HepG2 (cell line): ENCODE data around the gene NR4A2. TPM values are rescaled to one million over a fixed set of nuclear protein-coding genes. Genes with fewer than 3 reads are reported as not detected.

Experiments used
- ATAC-seq: fragments of 200-7000 bp; cut with Tn5 transposase; 3 replicates; pipeline ENCODE4 v1.9.1; 2020; ENCODE audit warnings: mild to moderate bottlenecking, moderate library complexity
- BruUV-seq: library from RNA; stranded (reverse); fragments of 400-500 nt; replicated peaks from 2 replicates; lab custom pipeline; 2021; lab: Mats Ljungman, UMichigan
- CTCF ChIA-PET: fragments of 300-600 bp; formaldehyde crosslinking; extraction: SDS; loops from one replicate; lab custom pipeline; 2021; ENCODE audit warnings: low total read pairs, inconsistent platforms, low intra/inter-chr PET ratio; lab: Yijun Ruan, JAX
- POLR2A ChIA-PET: fragments of 350-600 bp; sonication (Branson Sonifier 250); formaldehyde crosslinking; loops from one replicate; lab custom pipeline; 2020; ENCODE audit warnings: antibody characterized with exemption, inconsistent platforms; lab: Yijun Ruan, JAX
- DNase-seq: peaks from one replicate; pipeline ENCODE4 v3.0.0-alpha.2; 2015; ENCODE audit warnings: low spot score
- FAIRE-seq: peaks from 3 replicates; lab custom pipeline; 2011; peaks lifted over from hg19 to GRCh38; lab: Jason Lieb, UNC
- H2AFZ ChIP-seq: one replicate; pipeline ENCODE4 v1.6.1; 2011; ENCODE audit warnings: low read length, inconsistent platforms
- H3K27ac ChIP-seq: fragments of 300-600 bp; 3 replicates; pipeline ENCODE4 v1.8.0; 2011; ENCODE audit warnings: mixed run types, mild to moderate bottlenecking, mixed read lengths, low read length, inconsistent platforms; ENCODE audit not compliant: insufficient read depth; ENCODE audit errors: extremely low read length
- H3K27me3 ChIP-seq, 2 experiments: fragments of 200-600 bp in 1 of 2; 2 replicates in 1 of 2; 3 replicates in 1 of 2; pipeline versions ENCODE4 v1.6.0 to v1.8.0; 2011; ENCODE audit warnings: low read length in 2 of 2, mild to moderate bottlenecking in 2 of 2, moderate library complexity in 2 of 2, inconsistent platforms in 1 of 2; ENCODE audit not compliant: insufficient read depth in 2 of 2, control insufficient read depth in 1 of 2
- H3K36me3 ChIP-seq, 2 experiments: fragments of 200-600 bp in 1 of 2; replicated peaks in 1 of 2; 2 replicates in 1 of 2; 3 replicates in 1 of 2; pipeline versions ENCODE4 v1.5.1 to v1.8.0; 2011; ENCODE audit warnings: low read length in 2 of 2, inconsistent platforms in 1 of 2; ENCODE audit not compliant: insufficient read depth in 2 of 2, control insufficient read depth in 1 of 2
- H3K4me1 ChIP-seq: 2 replicates; pipeline ENCODE4 v1.5.1; 2012; ENCODE audit warnings: low read length, inconsistent platforms; ENCODE audit not compliant: insufficient read depth
- H3K4me2 ChIP-seq: 2 replicates; pipeline ENCODE4 v1.6.0; 2011; ENCODE audit warnings: low read depth, low read length, inconsistent platforms
- H3K4me3 ChIP-seq, 3 experiments: fragments of 200-600 bp in 1 of 3; sonication (generic), shearing (Covaris generic) in 1 of 3; replicated peaks in 1 of 3; 2 replicates each; pipeline ENCODE4 v1.5.1; 2011 to 2016; ENCODE audit warnings: low read length in 3 of 3, inconsistent platforms in 2 of 3, low read depth in 2 of 3, mild to moderate bottlenecking in 2 of 3, control low read depth in 1 of 3, mixed read lengths in 1 of 3; ENCODE audit not compliant: insufficient read depth in 1 of 3
- H3K79me2 ChIP-seq: one replicate; pipeline ENCODE4 v1.6.1; 2011; ENCODE audit warnings: low read length, inconsistent platforms; ENCODE audit not compliant: insufficient read depth
- H3K9ac ChIP-seq: 2 replicates; pipeline ENCODE4 v1.6.0; 2011; ENCODE audit warnings: mild to moderate bottlenecking, low read depth, low read length, inconsistent platforms; ENCODE audit not compliant: insufficient read depth
- H3K9me3 ChIP-seq: 2 replicates; pipeline ENCODE4 v1.5.1; 2012; ENCODE audit warnings: mild to moderate bottlenecking, low read length
- H4K20me1 ChIP-seq: 2 replicates; pipeline ENCODE4 v1.6.0; 2011; ENCODE audit warnings: inconsistent platforms, mild to moderate bottlenecking, low read length, moderate library complexity; ENCODE audit not compliant: insufficient read depth
- ARID5B ChIP-seq: IDR thresholded peaks from 2 replicates; pipeline ENCODE4 v1.4.0; 2020; ENCODE audit warnings: mild to moderate bottlenecking, missing genetic modification reagents
- CEBPG ChIP-seq: IDR thresholded peaks from 2 replicates; pipeline ENCODE4 v1.6.1; 2016
- DR1 ChIP-seq: sonication (generic); formaldehyde crosslinking; IDR thresholded peaks from 2 replicates; pipeline ENCODE4 v1.8.0; 2021; ENCODE audit warnings: mild to moderate bottlenecking, missing genetic modification reagents, inconsistent platforms
- FOXJ3 ChIP-seq: sonication (generic); formaldehyde crosslinking; IDR thresholded peaks from 2 replicates; pipeline ENCODE4 v1.4.0; 2020; ENCODE audit warnings: missing genetic modification reagents, mild to moderate bottlenecking, borderline replicate concordance
- HNF4A ChIP-seq: sonication (generic); formaldehyde crosslinking; IDR thresholded peaks from 2 replicates; pipeline ENCODE4 v1.4.0; 2020; ENCODE audit warnings: missing genetic modification reagents
- HNF4G ChIP-seq, 2 experiments: sonication (generic) in 1 of 2; formaldehyde crosslinking in 1 of 2; IDR thresholded peaks; 2 replicates each; pipeline versions ENCODE4 v1.4.0 to v1.6.1; 2011 to 2020; ENCODE audit warnings: borderline replicate concordance in 2 of 2, low read depth in 2 of 2, mild to moderate bottlenecking in 2 of 2, low read length in 1 of 2, missing genetic modification reagents in 1 of 2, moderate library complexity in 1 of 2
- NFIC ChIP-seq: IDR thresholded peaks from 2 replicates; pipeline ENCODE4 v1.6.1; 2012; ENCODE audit warnings: mild to moderate bottlenecking, low read length, inconsistent platforms
- PAXIP1 ChIP-seq: sonication (generic); formaldehyde crosslinking; conservative IDR thresholded peaks from 2 replicates; pipeline ENCODE4 v1.4.0; 2020; ENCODE audit warnings: mild to moderate bottlenecking, missing genetic modification reagents, moderate library complexity
- PREB ChIP-seq: sonication (generic); formaldehyde crosslinking; IDR thresholded peaks from 2 replicates; pipeline ENCODE4 v1.4.0; 2020; ENCODE audit warnings: missing genetic modification reagents
- SAFB2 ChIP-seq: sonication (generic); formaldehyde crosslinking; IDR thresholded peaks from 2 replicates; pipeline ENCODE4 v1.5.1; 2020; ENCODE audit warnings: missing genetic modification reagents, low read depth, mild to moderate bottlenecking, borderline replicate concordance
- SOX5 ChIP-seq: IDR thresholded peaks from 2 replicates; pipeline ENCODE4 v1.6.1; 2016; ENCODE audit warnings: borderline replicate concordance
- SOX6 ChIP-seq, 2 experiments: fragments of 450-650 bp in 1 of 2; sonication (generic) in 1 of 2; formaldehyde crosslinking in 1 of 2; IDR thresholded peaks; 2 replicates each; pipeline versions ENCODE4 v1.4.0 to v1.6.1; 2017 to 2020; ENCODE audit warnings: antibody characterized with exemption in 1 of 2, mild to moderate bottlenecking in 1 of 2, missing genetic modification reagents in 1 of 2
- XBP1 ChIP-seq: sonication (generic); formaldehyde crosslinking; IDR thresholded peaks from 2 replicates; pipeline ENCODE4 v1.5.0; 2020; ENCODE audit warnings: missing genetic modification reagents
- ZBTB3 ChIP-seq: sonication (generic); formaldehyde crosslinking; IDR thresholded peaks from 2 replicates; pipeline ENCODE4 v1.4.0; 2020; ENCODE audit warnings: low read depth, mild to moderate bottlenecking, moderate library complexity, missing genetic modification reagents, borderline replicate concordance
- ZNF335 ChIP-seq: sonication (generic); formaldehyde crosslinking; IDR thresholded peaks from 2 replicates; pipeline ENCODE4 v1.4.0; 2020; ENCODE audit warnings: missing genetic modification reagents
- ZNF660 ChIP-seq: sonication (generic); formaldehyde crosslinking; IDR thresholded peaks from 2 replicates; pipeline ENCODE4 v1.5.1; 2020; ENCODE audit warnings: mild to moderate bottlenecking, low read depth, missing genetic modification reagents, borderline replicate concordance
- ZNF7 ChIP-seq: IDR thresholded peaks from 2 replicates; pipeline ENCODE4 v1.6.1; 2016; ENCODE audit warnings: missing biosample characterization, missing genetic modification reagents
- WGBS: methylation state at CpG from one replicate; pipeline ENCODE4 v1.1.6; 2017; ENCODE audit warnings: low lambda C conversion rate; 5-methylcytosine and 5-hydroxymethylcytosine counted together
- in situ Hi-C: cut with HindIII; loops from 2 replicates; pipeline ENCODE4 v1.10.0; 2017; ENCODE audit warnings: low pct_unique_long_range_greater_than_20kb; ENCODE audit not compliant: extremely low pct_ligation_motif_present
- intact Hi-C: fragments of 100-400 bp; cut with micrococcal nuclease; formaldehyde crosslinking; loops from one replicate; pipeline ENCODE4 v1.10.0; 2022; ENCODE audit not compliant: unreplicated experiment
- polyA plus RNA-seq, 8 experiments: library from polyadenylated mRNA; depleted of rRNA in 3 of 8; stranded (reverse) in 7 of 8; unstranded in 1 of 8; fragments of >200 nt; fragmentation: Illumina TruSeq in 4 of 8; extraction: Trizol in 4 of 8; gene quantifications; 2 replicates each; pipeline versions ENCODE4 v1.2.1 to v1.2.3, GENCODE V29; 2011 to 2016; ENCODE audit warnings: low read depth in 4 of 8, missing spikeins in 1 of 8, mixed read lengths in 1 of 8; ENCODE audit not compliant: insufficient read depth in 1 of 8
- total RNA-seq, 5 experiments: library from RNA; depleted of rRNA; stranded (reverse); fragments of >200 nt; fragmentation: Illumina TruSeq; extraction: Trizol; gene quantifications; 2 replicates each; pipeline ENCODE4 v1.2.3, GENCODE V29; 2016; ENCODE audit warnings: low read depth in 1 of 5

Gene NR4A2
- total and polyA plus RNA-seq, 2 of the 13 experiments (the other 11 are each of a cell fraction or from before 2014, with no cell fraction given): not detected

- CTCF ChIA-PET: no interaction called here
- 0% methylated on average over 1 of the region's 1 CpG for WGBS
- no peak for TF ChIP-seq ZNF335 (CRISPR knock-in tag)
- TF ChIP-seq SAFB2 (CRISPR knock-in tag): no peak
- peak; percentile 51; the same call in 1 of the 2 replicates for TF ChIP-seq ARID5B (CRISPR knock-in tag)
- no peak for TF ChIP-seq ZBTB3 (CRISPR knock-in tag)
- TF ChIP-seq CEBPG (CRISPR knock-in tag): peak; percentile 32
- no peak for TF ChIP-seq PREB (CRISPR knock-in tag)
- TF ChIP-seq ZNF660: no peak
- TF ChIP-seq DR1 (CRISPR knock-in tag): no peak
- TF ChIP-seq SOX5 (CRISPR knock-in tag): no peak
- TF ChIP-seq ZNF7 (CRISPR knock-in tag): no peak
- 0 out of 2 replicates have a peak, but pooled peaks have one; percentile 32 for TF ChIP-seq PAXIP1
- TF ChIP-seq HNF4A (CRISPR knock-in tag): peak; percentile 91
- no peak for TF ChIP-seq XBP1 (CRISPR knock-in tag)
- peak; percentile 76 for TF ChIP-seq HNF4G (IDR thresholded peaks at IDR 0.05; ENCODE audit: borderline replicate concordance, low read depth, low read length)
- TF ChIP-seq HNF4G (CRISPR knock-in tag; IDR thresholded peaks at IDR 0.05; ENCODE audit: borderline replicate concordance, low read depth): no peak
- no peak for TF ChIP-seq SOX6 (IDR thresholded peaks at IDR 0.05)
- TF ChIP-seq SOX6 (CRISPR knock-in tag; IDR thresholded peaks at IDR 0.05): peak; percentile 30; the same call in 1 of the 2 replicates
- peak; percentile 61; the same call in 1 of the 2 replicates for TF ChIP-seq FOXJ3 (CRISPR knock-in tag)
- TF ChIP-seq NFIC: no peak
Observed at GRCh38 chr2:156309917-156310316, 22.6 kb downstream of the NR4A2 start.

More at GRCh38 chr2:156309917-156310316, 22.6 kb downstream of the NR4A2 start:
- Histone ChIP-seq H2AFZ (no peak overlapping the region), H3K9ac (no peak overlapping the region), H3K27ac (no peak overlapping the region), H3K9me3 (no peaks in the 10 kb centered on the region), H3K27me3 (no peaks in the 10 kb centered on the region), H4K20me1 (no peaks in the 10 kb centered on the region), H3K36me3 (no peaks in the 10 kb centered on the region), H3K4me1 (peaks cover 9% of the 10 kb centered on the region), H3K4me3 (no peak overlapping the region), H3K4me2 (no peak overlapping the region), H3K79me2 (no peaks in the 10 kb centered on the region)
- DNase-seq (peak; percentile 35), ATAC-seq (peak; percentile 69), FAIRE-seq (no peak)
- no TSS peak for BruUV-seq
- in situ Hi-C loops (no loop called here), intact Hi-C loops (no loop called here)
- POLR2A ChIA-PET: no interaction called here
